Fibroblast of lung (primary cell): ENCODE results near the gene DLGAP1. TPM values are rescaled to one million over a fixed set of nuclear protein-coding genes. Genes with fewer than 3 reads are reported as not detected.

Source experiments
- DNase-seq, 2 donors: peaks; one replicate each; pipeline versions ENCODE4 v3.0.0 to v3.0.0-alpha.2; 2010; ENCODE audit warnings: low read depth in 2 of 2
- H2AFZ ChIP-seq: 2 replicates; pipeline ENCODE4 v1.5.1; 2012; ENCODE audit warnings: low read length, control low read depth, inconsistent platforms
- H3K27ac ChIP-seq: 2 replicates; pipeline ENCODE4 v1.5.1; 2011; ENCODE audit warnings: low read length, control low read depth; ENCODE audit not compliant: insufficient read depth
- H3K27me3 ChIP-seq: 2 replicates; pipeline ENCODE4 v1.5.1; 2011; ENCODE audit warnings: mild to moderate bottlenecking, low read length; ENCODE audit not compliant: control insufficient read depth, insufficient read depth
- H3K36me3 ChIP-seq: 2 replicates; pipeline ENCODE4 v1.5.1; 2011; ENCODE audit warnings: low read length; ENCODE audit not compliant: control insufficient read depth, insufficient read depth
- H3K4me1 ChIP-seq: 2 replicates; pipeline ENCODE4 v1.5.1; 2011; ENCODE audit warnings: low read length; ENCODE audit not compliant: control insufficient read depth, insufficient read depth; ENCODE audit errors: extremely low read depth
- H3K4me2 ChIP-seq: 2 replicates; pipeline ENCODE4 v1.5.1; 2011; ENCODE audit warnings: low read length, control low read depth; ENCODE audit not compliant: insufficient read depth; ENCODE audit errors: extremely low read depth
- H3K4me3 ChIP-seq, 4 experiments: fragments of 200-600 bp in 1 of 4; sonication (generic) in 1 of 4; replicated peaks in 1 of 4; 2 replicates each; pipeline ENCODE4 v1.5.1; 2011 to 2016; ENCODE audit warnings: low read length in 4 of 4, low read depth in 3 of 4, mild to moderate bottlenecking in 3 of 4, control low read depth in 2 of 4, inconsistent platforms in 1 of 4, mixed read lengths in 1 of 4; ENCODE audit not compliant: insufficient read depth in 1 of 4; ENCODE audit errors: control extremely low read depth in 1 of 4
- H3K79me2 ChIP-seq: 2 replicates; pipeline ENCODE4 v1.5.1; 2012; ENCODE audit warnings: mild to moderate bottlenecking, low read length, inconsistent platforms; ENCODE audit not compliant: control insufficient read depth, insufficient read depth
- H3K9ac ChIP-seq: 2 replicates; pipeline ENCODE4 v1.5.1; 2011; ENCODE audit warnings: mild to moderate bottlenecking, low read length, control low read depth; ENCODE audit not compliant: insufficient read depth
- H3K9me3 ChIP-seq: 2 replicates; pipeline ENCODE4 v1.5.1; 2012; ENCODE audit warnings: low read depth, low read length; ENCODE audit not compliant: control insufficient read depth, insufficient read depth
- H4K20me1 ChIP-seq: 2 replicates; pipeline ENCODE4 v1.5.1; 2011; ENCODE audit warnings: low read length; ENCODE audit not compliant: control insufficient read depth, insufficient read depth; ENCODE audit errors: extremely low read depth
- EZH2 ChIP-seq: IDR thresholded peaks from 2 replicates; pipeline ENCODE4 v1.5.1; 2012; ENCODE audit warnings: low read length, control low read depth, mild to moderate bottlenecking; ENCODE audit errors: missing control alignments
- polyA plus RNA-seq, 2 donors: library from polyadenylated mRNA; depleted of rRNA in 1 of 2; stranded (reverse) in 1 of 2; unstranded in 1 of 2; fragments of >200 nt; gene quantifications; 2 replicates each; pipeline ENCODE4 v1.2.1, GENCODE V29; 2011 to 2012; ENCODE audit warnings: missing spikeins in 1 of 2
- total RNA-seq: library from RNA; depleted of rRNA; stranded (reverse); fragments of >200 nt; gene quantifications from 2 replicates; pipeline ENCODE4 v1.2.1, GENCODE V29; 2014
- TF ChIP-seq, protein P1 (sequence below), 2 donors: IDR thresholded peaks in 1 of 2; conservative IDR thresholded peaks in 1 of 2; 1 replicate in 1 of 2; 2 replicates in 1 of 2; pipeline ENCODE4 v1.5.1; 2011 to 2012; ENCODE audit warnings: low read length in 2 of 2, control low read depth in 1 of 2, inconsistent platforms in 1 of 2, low read depth in 1 of 2, mild to moderate bottlenecking in 1 of 2

Gene DLGAP1
- total and polyA plus RNA-seq, 2 donors (not counting 1 experiment from before 2014, with no cell fraction given): 0.16 to 0.17 TPM

- H3K27me3 ChIP-seq: no peaks in the 10 kb centered on the region
- H3K4me1 ChIP-seq: peaks cover 4% of the 10 kb centered on the region
- H2AFZ ChIP-seq: no peak overlapping the region
- H3K4me3 ChIP-seq: no peak overlapping the region
- no peak overlapping the region for H3K27ac ChIP-seq
- H3K4me2 ChIP-seq: no peak overlapping the region
- DNase-seq: no peak
- no peaks in the 10 kb centered on the region for H3K79me2 ChIP-seq
- TF ChIP-seq EZH2: no peak
- TF ChIP-seq, protein P1, sequence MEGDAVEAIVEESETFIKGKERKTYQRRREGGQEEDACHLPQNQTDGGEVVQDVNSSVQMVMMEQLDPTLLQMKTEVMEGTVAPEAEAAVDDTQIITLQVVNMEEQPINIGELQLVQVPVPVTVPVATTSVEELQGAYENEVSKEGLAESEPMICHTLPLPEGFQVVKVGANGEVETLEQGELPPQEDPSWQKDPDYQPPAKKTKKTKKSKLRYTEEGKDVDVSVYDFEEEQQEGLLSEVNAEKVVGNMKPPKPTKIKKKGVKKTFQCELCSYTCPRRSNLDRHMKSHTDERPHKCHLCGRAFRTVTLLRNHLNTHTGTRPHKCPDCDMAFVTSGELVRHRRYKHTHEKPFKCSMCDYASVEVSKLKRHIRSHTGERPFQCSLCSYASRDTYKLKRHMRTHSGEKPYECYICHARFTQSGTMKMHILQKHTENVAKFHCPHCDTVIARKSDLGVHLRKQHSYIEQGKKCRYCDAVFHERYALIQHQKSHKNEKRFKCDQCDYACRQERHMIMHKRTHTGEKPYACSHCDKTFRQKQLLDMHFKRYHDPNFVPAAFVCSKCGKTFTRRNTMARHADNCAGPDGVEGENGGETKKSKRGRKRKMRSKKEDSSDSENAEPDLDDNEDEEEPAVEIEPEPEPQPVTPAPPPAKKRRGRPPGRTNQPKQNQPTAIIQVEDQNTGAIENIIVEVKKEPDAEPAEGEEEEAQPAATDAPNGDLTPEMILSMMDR (conservative IDR thresholded peaks at IDR 0.05 in 1 of 2, IDR thresholded peaks at IDR 0.05 in 1 of 2; ENCODE audit: low read depth in 1 of 2, low read length in 2 of 2): no peak
- H3K36me3 ChIP-seq: no peaks in the 10 kb centered on the region
- no peak overlapping the region for H3K9ac ChIP-seq
- no peaks in the 10 kb centered on the region for H3K9me3 ChIP-seq
- H4K20me1 ChIP-seq: no peaks in the 10 kb centered on the region
Measured at GRCh38 chr18:3689986-3690763, 764.9 kb downstream of the DLGAP1 start.

GRCh38 chr18:3689091-3689490, 766.0 kb downstream of the DLGAP1 start:
- TF ChIP-seq, protein P1 (conservative IDR thresholded peaks at IDR 0.05 in 1 of 2, IDR thresholded peaks at IDR 0.05 in 1 of 2; ENCODE audit: low read depth in 1 of 2, low read length in 2 of 2): no peak
- TF ChIP-seq EZH2: no peak
- Histone ChIP-seq H3K4me1 (peaks cover 4% of the 10 kb centered on the region), H3K27ac (peak overlapping the region; percentile 40), H3K27me3 (no peaks in the 10 kb centered on the region), H3K79me2 (no peaks in the 10 kb centered on the region), H2AFZ (no peak overlapping the region), H3K36me3 (no peaks in the 10 kb centered on the region), H3K9me3 (no peaks in the 10 kb centered on the region), H3K4me3 (no peak overlapping the region), H4K20me1 (no peaks in the 10 kb centered on the region), H3K4me2 (peak overlapping the region; percentile 21), H3K9ac (no peak overlapping the region)
- peak in 1 of 2 donors; percentile 86 for DNase-seq

GRCh38 chr18:3688690-3689089, 766.4 kb downstream of the DLGAP1 start:
- Histone ChIP-seq H3K27ac (peak overlapping the region; percentile 40), H3K4me3 (no peak overlapping the region), H3K4me2 (peak overlapping the region; percentile 21)

More at GRCh38 chr18:3688690-3689089, 766.4 kb downstream of the DLGAP1 start:
- peak; percentile 85 to 98 for DNase-seq
- Histone ChIP-seq H3K36me3 (no peaks in the 10 kb centered on the region), H2AFZ (no peak overlapping the region), H3K9ac (no peak overlapping the region), H4K20me1 (no peaks in the 10 kb centered on the region), H3K79me2 (no peaks in the 10 kb centered on the region), H3K27me3 (no peaks in the 10 kb centered on the region), H3K4me1 (peaks cover 4% of the 10 kb centered on the region), H3K9me3 (no peaks in the 10 kb centered on the region)
- no peak for TF ChIP-seq EZH2
- TF ChIP-seq, protein P1 (conservative IDR thresholded peaks at IDR 0.05 in 1 of 2, IDR thresholded peaks at IDR 0.05 in 1 of 2; ENCODE audit: low read depth in 1 of 2, low read length in 2 of 2): no peak
